ENCODE data around the gene CCDC3.

The CCDC3 gene

GRCh38 chr10:12919574-12919973, 81.9 kb downstream of the CCDC3 start:
- Histone ChIP-seq H3K27ac (no peak overlapping the region), H3K4me3 (no peak overlapping the region), H3K9me3 (no peaks in the 10 kb centered on the region), H3K4me1 (no peaks in the 10 kb centered on the region), H3K27me3 (no peaks in the 10 kb centered on the region), H4K20me1 (no peaks in the 10 kb centered on the region), H3K9ac (no peak overlapping the region), H3K4me2 (no peak overlapping the region), H3K36me3 (no peaks in the 10 kb centered on the region)
- TF ChIP-seq Cebpa-rat (IDR thresholded peaks at IDR 0.05): no peak

- Histone ChIP-seq H3K27ac (no peak overlapping the region), H4K20me1 (no peaks in the 10 kb centered on the region), H3K4me2 (no peak overlapping the region), H3K27me3 (no peaks in the 10 kb centered on the region), H3K9ac (no peak overlapping the region), H3K36me3 (no peaks in the 10 kb centered on the region), H3K9me3 (no peaks in the 10 kb centered on the region), H3K4me3 (no peak overlapping the region), H3K4me1 (no peaks in the 10 kb centered on the region)
- no peak for TF ChIP-seq Cebpa-rat (IDR thresholded peaks at IDR 0.05)
Observed at GRCh38 chr10:12916587-12916986, 84.9 kb downstream of the CCDC3 start.

GRCh38 chr10:12915637-12916168, 85.8 kb downstream of the CCDC3 start:
- H3K27me3 ChIP-seq: no peaks in the 10 kb centered on the region
- no peak overlapping the region for H3K4me3 ChIP-seq
- no peak for TF ChIP-seq Cebpa-rat (IDR thresholded peaks at IDR 0.05)
- no peaks in the 10 kb centered on the region for H4K20me1 ChIP-seq
- H3K4me1 ChIP-seq: no peaks in the 10 kb centered on the region
- no peak overlapping the region for H3K9ac ChIP-seq
- no peaks in the 10 kb centered on the region for H3K36me3 ChIP-seq
- no peak overlapping the region for H3K27ac ChIP-seq
- H3K9me3 ChIP-seq: no peaks in the 10 kb centered on the region
- no peak overlapping the region for H3K4me2 ChIP-seq

GRCh38 chr10:12914111-12914510, 87.4 kb downstream of the CCDC3 start:
- Histone ChIP-seq H4K20me1 (no peaks in the 10 kb centered on the region), H3K4me2 (no peak overlapping the region), H3K36me3 (no peaks in the 10 kb centered on the region), H3K9me3 (no peaks in the 10 kb centered on the region), H3K9ac (no peak overlapping the region), H3K4me3 (no peak overlapping the region), H3K4me1 (no peaks in the 10 kb centered on the region), H3K27ac (no peak overlapping the region), H3K27me3 (no peaks in the 10 kb centered on the region)
- TF ChIP-seq Cebpa-rat (IDR thresholded peaks at IDR 0.05): no peak

- H4K20me1 ChIP-seq: no peaks in the 10 kb centered on the region
- H3K27ac ChIP-seq: no peak overlapping the region
- H3K9me3 ChIP-seq: no peaks in the 10 kb centered on the region
- H3K4me2 ChIP-seq: no peak overlapping the region
- no peaks in the 10 kb centered on the region for H3K27me3 ChIP-seq
- H3K9ac ChIP-seq: no peak overlapping the region
- no peaks in the 10 kb centered on the region for H3K36me3 ChIP-seq
- H3K4me1 ChIP-seq: no peaks in the 10 kb centered on the region
- TF ChIP-seq Cebpa-rat (IDR thresholded peaks at IDR 0.05): no peak
- H3K4me3 ChIP-seq: no peak overlapping the region
Observed at GRCh38 chr10:12911795-12912194, 89.7 kb downstream of the CCDC3 start.

- TF ChIP-seq Cebpa-rat (IDR thresholded peaks at IDR 0.05): no peak
- H3K36me3 ChIP-seq: no peaks in the 10 kb centered on the region
- no peak overlapping the region for H3K27ac ChIP-seq
- no peaks in the 10 kb centered on the region for H3K9me3 ChIP-seq
- H3K9ac ChIP-seq: no peak overlapping the region
- no peaks in the 10 kb centered on the region for H3K27me3 ChIP-seq
- no peaks in the 10 kb centered on the region for H4K20me1 ChIP-seq
- no peak overlapping the region for H3K4me3 ChIP-seq
- H3K4me2 ChIP-seq: no peak overlapping the region
- no peaks in the 10 kb centered on the region for H3K4me1 ChIP-seq
Observed at GRCh38 chr10:12910835-12911234, 90.7 kb downstream of the CCDC3 start.

GRCh38 chr10:12909836-12910185, 91.7 kb downstream of the CCDC3 start:
- no peak overlapping the region for H3K9ac ChIP-seq
- H3K4me2 ChIP-seq: no peak overlapping the region
- TF ChIP-seq Cebpa-rat (IDR thresholded peaks at IDR 0.05): no peak
- H3K4me1 ChIP-seq: no peaks in the 10 kb centered on the region
- no peaks in the 10 kb centered on the region for H4K20me1 ChIP-seq
- H3K4me3 ChIP-seq: no peak overlapping the region
- H3K27me3 ChIP-seq: no peaks in the 10 kb centered on the region
- no peaks in the 10 kb centered on the region for H3K36me3 ChIP-seq
- no peak overlapping the region for H3K27ac ChIP-seq
- no peaks in the 10 kb centered on the region for H3K9me3 ChIP-seq

GRCh38 chr10:12909182-12909835, 92.2 kb downstream of the CCDC3 start:
- Histone ChIP-seq H3K4me2 (no peak overlapping the region), H3K9ac (no peak overlapping the region), H3K4me3 (no peak overlapping the region), H3K4me1 (no peaks in the 10 kb centered on the region), H4K20me1 (no peaks in the 10 kb centered on the region), H3K27me3 (no peaks in the 10 kb centered on the region), H3K9me3 (no peaks in the 10 kb centered on the region), H3K36me3 (no peaks in the 10 kb centered on the region), H3K27ac (no peak overlapping the region)
- no peak for TF ChIP-seq Cebpa-rat (IDR thresholded peaks at IDR 0.05)

GRCh38 chr10:12908773-12909172, 92.7 kb downstream of the CCDC3 start:
- Histone ChIP-seq H4K20me1 (no peaks in the 10 kb centered on the region), H3K4me2 (no peak overlapping the region), H3K9ac (no peak overlapping the region), H3K4me3 (no peak overlapping the region), H3K27me3 (no peaks in the 10 kb centered on the region), H3K4me1 (no peaks in the 10 kb centered on the region), H3K27ac (no peak overlapping the region), H3K36me3 (no peaks in the 10 kb centered on the region), H3K9me3 (no peaks in the 10 kb centered on the region)
- TF ChIP-seq Cebpa-rat (IDR thresholded peaks at IDR 0.05): no peak

GRCh38 chr10:12907656-12908055, 93.9 kb downstream of the CCDC3 start:
- H3K9me3 ChIP-seq: no peaks in the 10 kb centered on the region
- H3K9ac ChIP-seq: no peak overlapping the region
- no peaks in the 10 kb centered on the region for H3K36me3 ChIP-seq
- TF ChIP-seq Cebpa-rat (IDR thresholded peaks at IDR 0.05): no peak
- H3K27ac ChIP-seq: no peak overlapping the region
- no peaks in the 10 kb centered on the region for H3K27me3 ChIP-seq
- H3K4me1 ChIP-seq: no peaks in the 10 kb centered on the region
- H3K4me2 ChIP-seq: no peak overlapping the region
- no peak overlapping the region for H3K4me3 ChIP-seq
- H4K20me1 ChIP-seq: no peaks in the 10 kb centered on the region

GRCh38 chr10:12906051-12906541, 95.4 kb downstream of the CCDC3 start:
- Histone ChIP-seq H4K20me1 (no peaks in the 10 kb centered on the region), H3K36me3 (no peaks in the 10 kb centered on the region), H3K4me1 (no peaks in the 10 kb centered on the region), H3K27me3 (no peaks in the 10 kb centered on the region), H3K27ac (no peak overlapping the region), H3K4me2 (no peak overlapping the region), H3K9ac (no peak overlapping the region), H3K4me3 (no peak overlapping the region), H3K9me3 (no peaks in the 10 kb centered on the region)
- TF ChIP-seq Cebpa-rat (IDR thresholded peaks at IDR 0.05): no peak

Measured in BLaER1 (cell line).